Lower lobe of right lung (tissue), 2 donors: Measurements from ENCODE around the gene DDO. TPM values are rescaled to one million over a fixed set of nuclear protein-coding genes. Genes with fewer than 3 reads are reported as not detected.

Experiments
- ATAC-seq, 2 donors: fragments of 200-7000 bp; cut with Tn5 transposase; one replicate each; pipeline ENCODE4 v1.9.1; 2020 to 2022; ENCODE audit warnings: mild to moderate bottlenecking in 2 of 2, moderate library complexity in 2 of 2
- DNase-seq: peaks from one replicate; pipeline ENCODE4 v3.0.0-alpha.2; 2020
- H3K27ac ChIP-seq: fragments of 200-600 bp; one replicate; pipeline ENCODE4 v1.8.0; 2022
- H3K27me3 ChIP-seq: fragments of 200-600 bp; one replicate; pipeline ENCODE4 v1.8.0; 2022; ENCODE audit warnings: low read depth
- H3K36me3 ChIP-seq: fragments of 200-600 bp; one replicate; pipeline ENCODE4 v1.8.0; 2022; ENCODE audit warnings: mild to moderate bottlenecking
- H3K4me1 ChIP-seq: fragments of 200-600 bp; one replicate; pipeline ENCODE4 v1.8.0; 2022
- H3K4me3 ChIP-seq: fragments of 200-600 bp; one replicate; pipeline ENCODE4 v1.8.0; 2022; ENCODE audit warnings: mild to moderate bottlenecking
- H3K9me3 ChIP-seq: fragments of 200-600 bp; one replicate; pipeline ENCODE4 v1.8.0; 2022
- CTCF ChIP-seq: fragments of 200-600 bp; IDR thresholded peaks from one replicate; pipeline ENCODE4 v1.8.0; 2022; ENCODE audit warnings: antibody characterized with exemption, mild to moderate bottlenecking
- intact Hi-C: fragments of 100-400 bp; cut with DNase I; formaldehyde crosslinking; loops from one replicate; pipeline ENCODE4 v1.11.0; 2022
- total RNA-seq: library from RNA; stranded (reverse); fragmentation: NEBNext Ultra II Directional; extraction: Animal tissue kit (Norgen Biotek cat#: 25700); gene quantifications from one replicate; pipeline ENCODE4 v1.2.1, GENCODE V29; 2021
- donor health status: DM: no; HTN: yes; CAD: no; lungs with severe emphysema.

Gene DDO
- total RNA-seq, 1 donor from 2014 or later = 10.8 TPM

DNA sequence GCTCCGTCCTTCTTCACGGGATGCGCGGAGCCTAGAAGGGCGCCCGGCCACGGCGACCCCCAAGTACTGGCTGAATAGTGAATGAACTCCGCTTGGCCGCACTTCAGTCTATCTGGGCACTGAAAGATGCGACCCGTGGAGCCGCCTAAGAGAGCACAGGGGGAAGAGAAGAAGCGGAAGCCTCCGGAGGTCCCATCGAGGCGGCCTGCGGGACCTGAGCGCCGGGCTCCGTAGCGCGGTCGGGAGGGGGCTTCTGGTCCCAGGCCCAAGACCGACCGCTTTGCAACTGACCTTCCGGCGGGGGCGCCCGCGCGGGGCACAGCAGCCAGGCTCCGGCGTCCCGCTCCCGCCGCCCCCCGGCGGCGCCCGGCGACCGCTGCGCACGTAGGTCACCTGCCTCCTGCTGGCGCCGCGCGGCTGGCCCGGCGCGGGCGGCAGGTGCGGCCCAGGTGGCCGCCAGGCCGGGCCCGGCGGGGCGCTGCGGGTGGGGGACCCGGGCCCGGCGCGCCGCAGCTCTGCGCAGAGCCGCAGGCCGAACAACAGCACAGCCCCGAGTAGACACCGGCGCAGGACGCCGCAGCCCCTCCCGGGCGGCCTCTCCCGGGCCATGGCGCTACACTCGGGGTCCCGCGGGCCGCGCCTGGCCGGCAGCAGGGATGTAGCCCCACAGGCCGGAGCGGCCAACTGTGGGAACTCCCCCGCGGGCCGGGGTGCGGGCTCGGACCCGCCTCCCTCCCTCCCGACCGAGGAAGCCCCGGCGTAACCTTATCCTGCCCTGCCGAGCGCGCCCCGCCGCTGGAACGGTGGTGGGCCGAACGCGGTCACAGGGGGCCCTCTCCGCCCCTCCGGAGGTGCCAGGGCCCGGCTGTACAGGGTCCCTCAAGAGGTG, 57.5 kb downstream of the DDO start, which contains the start of gene METTL24:
Gene METTL24 (minus strand): TSS at position 686 of the 889 bp plus-strand sequence. CDS start 77 bp downstream, at position 609.
- Histone ChIP-seq H3K36me3 (no peaks in the 10 kb centered on the region), H3K4me1 (peaks cover 8% of the 10 kb centered on the region), H3K27me3 (peaks cover 26% of the 10 kb centered on the region), H3K9me3 (no peaks in the 10 kb centered on the region), H3K4me3 (peak within 1 kb of the TSS; percentile 63), H3K27ac (peak within 1 kb of the TSS; percentile 77)
- ATAC-seq (peak; percentile 41 to 53), DNase-seq (peak; percentile 49)
- TF ChIP-seq CTCF = no peak
- intact Hi-C loops = no loop called here

- Histone ChIP-seq H3K36me3 (no peaks in the 10 kb centered on the region), H3K27me3 (peaks cover 26% of the 10 kb centered on the region), H3K9me3 (no peaks in the 10 kb centered on the region), H3K4me3 (peak overlapping the region; percentile 63), H3K4me1 (peaks cover 12% of the 10 kb centered on the region), H3K27ac (peak overlapping the region; percentile 71)
- intact Hi-C loops = no loop called here
- no peak for DNase-seq
- ATAC-seq = peak in 1 of 2 donors; percentile 47
- no peak for TF ChIP-seq CTCF
Measured at GRCh38 chr6:110357298-110357663, 58.1 kb downstream of the DDO start.

DNA sequence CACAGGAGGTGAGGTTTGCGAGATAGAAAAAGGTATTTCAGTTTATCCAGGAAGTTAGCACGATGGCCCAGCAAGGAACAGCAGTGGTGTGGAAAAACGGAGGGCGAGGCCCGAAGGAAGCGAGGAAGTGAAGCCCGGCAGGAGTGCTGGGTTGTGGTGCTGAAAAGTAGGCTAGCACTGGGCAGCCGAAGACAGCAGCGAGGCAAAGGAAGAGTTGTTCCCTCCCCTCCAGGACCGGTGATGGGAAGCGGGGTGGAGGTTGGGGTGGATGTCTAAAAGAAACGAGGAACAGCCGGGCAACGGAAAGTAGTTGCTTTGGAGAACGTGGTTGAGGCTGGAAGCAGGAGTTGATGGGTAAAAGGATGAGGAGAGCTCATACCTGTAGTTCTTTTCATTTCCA, 58.6 kb downstream of the DDO start:
- DNase-seq (no peak), ATAC-seq (no peak)
- no peaks in the 10 kb centered on the region for H3K36me3 ChIP-seq
- H3K4me1 ChIP-seq = peaks cover 17% of the 10 kb centered on the region
- H3K9me3 ChIP-seq = no peaks in the 10 kb centered on the region
- intact Hi-C loops = no loop called here
- peak overlapping the region; percentile 63 for H3K4me3 ChIP-seq
- TF ChIP-seq CTCF = no peak
- no peak overlapping the region for H3K27ac ChIP-seq
- peaks cover 26% of the 10 kb centered on the region for H3K27me3 ChIP-seq

DNA sequence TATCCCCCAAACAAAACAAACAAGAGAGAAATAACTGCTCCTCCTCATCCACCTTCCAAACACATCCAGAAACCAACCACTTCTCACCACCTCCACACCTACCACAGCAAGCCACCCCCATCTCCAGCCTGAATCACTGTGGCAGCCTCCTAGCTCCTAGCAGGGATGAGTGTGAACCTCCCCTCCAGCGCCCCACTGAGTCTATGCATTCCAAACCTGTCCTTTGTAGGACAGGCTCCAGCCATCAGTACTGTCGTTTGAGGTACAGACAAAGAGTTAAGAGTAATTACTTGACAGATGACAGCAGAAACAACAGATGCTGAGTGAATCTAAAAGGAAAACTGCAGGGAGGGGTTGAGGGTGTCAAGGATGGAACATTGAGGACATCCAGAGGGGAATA, 59.6 kb downstream of the DDO start:
- no peak for TF ChIP-seq CTCF
- H3K27me3 ChIP-seq = peaks cover 26% of the 10 kb centered on the region
- H3K27ac ChIP-seq = no peak overlapping the region
- H3K4me3 ChIP-seq = no peak overlapping the region
- ATAC-seq (no peak), DNase-seq (no peak)
- H3K4me1 ChIP-seq = peaks cover 17% of the 10 kb centered on the region
- H3K36me3 ChIP-seq = no peaks in the 10 kb centered on the region
- intact Hi-C loops = no loop called here
- no peaks in the 10 kb centered on the region for H3K9me3 ChIP-seq

- Histone ChIP-seq H3K4me3 (no peak overlapping the region), H3K4me1 (peaks cover 17% of the 10 kb centered on the region), H3K9me3 (no peaks in the 10 kb centered on the region), H3K27ac (no peak overlapping the region), H3K27me3 (peaks cover 26% of the 10 kb centered on the region), H3K36me3 (no peaks in the 10 kb centered on the region)
- no peak for ATAC-seq
- intact Hi-C loops = no loop called here
- DNase-seq = no peak
- no peak for TF ChIP-seq CTCF
Measured at GRCh38 chr6:110355022-110355421, 60.4 kb downstream of the DDO start.
